ENCODE results near the gene LCN6. TPM values are rescaled to one million over a fixed set of nuclear protein-coding genes. Genes with fewer than 3 reads are reported as not detected.

The LCN6 gene
- total RNA-seq, 6 experiments from 2014 or later = not detected

- DNase-seq = no peak
- no peaks in the 10 kb centered on the region for H3K36me3 Mint-ChIP-seq (ENCODE audit: low read depth)
- H3K9me3 Mint-ChIP-seq = no peaks in the 10 kb centered on the region
- H3K4me3 Mint-ChIP-seq = no peak overlapping the region
- peaks cover 16% of the 10 kb centered on the region for H3K27me3 Mint-ChIP-seq (ENCODE audit: insufficient read depth)
- TF ChIP-seq CTCF (IDR thresholded peaks at IDR 0.05) = no peak
- H3K4me1 Mint-ChIP-seq (ENCODE audit: low read depth) = no peaks in the 10 kb centered on the region
- no peak overlapping the region for H3K27ac Mint-ChIP-seq
Measured at GRCh38 chr9:136740069-136740468, 8.3 kb downstream of the LCN6 start.

GRCh38 chr9:136739509-136739908, 8.8 kb downstream of the LCN6 start:
- no peaks in the 10 kb centered on the region for H3K36me3 Mint-ChIP-seq (ENCODE audit: low read depth)
- H3K9me3 Mint-ChIP-seq = no peaks in the 10 kb centered on the region
- peaks cover 16% of the 10 kb centered on the region for H3K27me3 Mint-ChIP-seq (ENCODE audit: insufficient read depth)

GRCh38 chr9:136738960-136739359, 9.4 kb downstream of the LCN6 start:
- no peak overlapping the region for H3K4me3 Mint-ChIP-seq

More at GRCh38 chr9:136739509-136739908, 8.8 kb downstream of the LCN6 start:
- no peak for DNase-seq
- H3K4me1 Mint-ChIP-seq (ENCODE audit: low read depth) = no peaks in the 10 kb centered on the region
- no peak overlapping the region for H3K27ac Mint-ChIP-seq
- no peak overlapping the region for H3K4me3 Mint-ChIP-seq
- TF ChIP-seq CTCF (IDR thresholded peaks at IDR 0.05) = no peak

GRCh38 chr9:136735812-136736480, 12.4 kb downstream of the LCN6 start:
- H3K4me1 Mint-ChIP-seq (ENCODE audit: low read depth) = no peaks in the 10 kb centered on the region
- no peak for TF ChIP-seq CTCF (IDR thresholded peaks at IDR 0.05)
- H3K36me3 Mint-ChIP-seq (ENCODE audit: low read depth) = no peaks in the 10 kb centered on the region
- no peak overlapping the region for H3K27ac Mint-ChIP-seq
- DNase-seq = no peak
- no peaks in the 10 kb centered on the region for H3K9me3 Mint-ChIP-seq
- H3K4me3 Mint-ChIP-seq = no peak overlapping the region
- H3K27me3 Mint-ChIP-seq (ENCODE audit: insufficient read depth) = peaks cover 18% of the 10 kb centered on the region; the same call in 1 of the 2 replicates

More at GRCh38 chr9:136738960-136739359, 9.4 kb downstream of the LCN6 start:
- DNase-seq = no peak
- no peak overlapping the region for H3K27ac Mint-ChIP-seq
- H3K36me3 Mint-ChIP-seq (ENCODE audit: low read depth) = no peaks in the 10 kb centered on the region
- H3K27me3 Mint-ChIP-seq (ENCODE audit: insufficient read depth) = peaks cover 16% of the 10 kb centered on the region
- no peak for TF ChIP-seq CTCF (IDR thresholded peaks at IDR 0.05)
- no peaks in the 10 kb centered on the region for H3K4me1 Mint-ChIP-seq (ENCODE audit: low read depth)
- no peaks in the 10 kb centered on the region for H3K9me3 Mint-ChIP-seq

- Mint-ChIP-seq H3K4me1 (ENCODE audit: low read depth) (peaks cover 2% of the 10 kb centered on the region; the same call in 1 of the 2 replicates), H3K9me3 (no peaks in the 10 kb centered on the region), H3K36me3 (ENCODE audit: low read depth) (no peaks in the 10 kb centered on the region), H3K4me3 (no peak overlapping the region), H3K27me3 (ENCODE audit: insufficient read depth) (peaks cover 16% of the 10 kb centered on the region; the same call in 1 of the 2 replicates), H3K27ac (no peak overlapping the region)
- TF ChIP-seq CTCF (IDR thresholded peaks at IDR 0.05) = no peak
- DNase-seq = no peak
Measured at GRCh38 chr9:136734837-136735496, 13.4 kb downstream of the LCN6 start.

Measured in HFFc6 (cell line).